HepG2 (cell line): Measurements from ENCODE around the gene HEATR1. TPM values are rescaled to one million over a fixed set of nuclear protein-coding genes. Genes with fewer than 3 reads are reported as not detected.

Experiments
- ATF2 ChIP-seq: sonication (generic); formaldehyde crosslinking; IDR thresholded peaks from 2 replicates; pipeline ENCODE4 v1.4.0; 2020; ENCODE audit warnings: missing genetic modification reagents
- CENPBD1 ChIP-seq: sonication (generic); formaldehyde crosslinking; IDR thresholded peaks from 2 replicates; pipeline ENCODE4 v1.8.0; 2022; ENCODE audit warnings: missing genetic modification reagents, low read depth, mild to moderate bottlenecking, borderline replicate concordance
- DDIT3 ChIP-seq: sonication (generic); formaldehyde crosslinking; IDR thresholded peaks from 2 replicates; pipeline ENCODE4 v1.4.0; 2020; ENCODE audit warnings: mild to moderate bottlenecking, missing genetic modification reagents
- ELF1 ChIP-seq: sonication (generic); formaldehyde crosslinking; IDR thresholded peaks from 2 replicates; pipeline ENCODE4 v1.4.0; 2020; ENCODE audit warnings: missing genetic modification reagents
- EZH2 ChIP-seq: conservative IDR thresholded peaks from 2 replicates; pipeline ENCODE4 v1.6.1; 2012; ENCODE audit warnings: mild to moderate bottlenecking, low read depth, low read length, moderate library complexity
- GFI1 ChIP-seq: sonication (generic); formaldehyde crosslinking; IDR thresholded peaks from 2 replicates; pipeline ENCODE4 v1.5.0; 2020; ENCODE audit warnings: missing genetic modification reagents, mild to moderate bottlenecking, borderline replicate concordance
- HNRNPK ChIP-seq: fragments of 200-400 bp; formaldehyde crosslinking; IDR thresholded peaks from 2 replicates; pipeline ENCODE4 v1.6.1; 2018; ENCODE audit warnings: low read length, low read depth, moderate library complexity, mild to moderate bottlenecking; ENCODE audit not compliant: poor library complexity, severe bottlenecking
- IRF9 ChIP-seq: sonication (generic); formaldehyde crosslinking; IDR thresholded peaks from 2 replicates; pipeline ENCODE4 v1.8.0; 2022; ENCODE audit warnings: missing genetic modification reagents, mild to moderate bottlenecking, borderline replicate concordance
- LCORL ChIP-seq, 2 experiments: fragments of 450-650 bp in 1 of 2; sonication (generic) in 1 of 2; formaldehyde crosslinking in 1 of 2; IDR thresholded peaks; 2 replicates each; pipeline versions ENCODE4 v1.5.0 to v1.6.1; 2017 to 2020; ENCODE audit warnings: antibody characterized with exemption in 1 of 2, missing genetic modification reagents in 1 of 2
- MIER3 ChIP-seq: IDR thresholded peaks from 2 replicates; pipeline ENCODE4 v1.6.1; 2016; ENCODE audit warnings: missing compliant biosample characterization, borderline replicate concordance
- NFE2L1 ChIP-seq: sonication (generic); formaldehyde crosslinking; IDR thresholded peaks from 2 replicates; pipeline ENCODE4 v1.4.0; 2020; ENCODE audit warnings: missing genetic modification reagents, mild to moderate bottlenecking, borderline replicate concordance
- REPIN1 ChIP-seq: sonication (generic); formaldehyde crosslinking; IDR thresholded peaks from 2 replicates; pipeline ENCODE4 v1.8.0; 2022; ENCODE audit warnings: missing genetic modification reagents, low read depth, mild to moderate bottlenecking, borderline replicate concordance
- RFX3 ChIP-seq: IDR thresholded peaks from 2 replicates; pipeline ENCODE4 v1.6.1; 2016; ENCODE audit warnings: missing biosample characterization, missing genetic modification reagents
- SETDB1 ChIP-seq: sonication (generic); formaldehyde crosslinking; IDR thresholded peaks from 2 replicates; pipeline ENCODE4 v1.5.1; 2020; ENCODE audit warnings: missing genetic modification reagents, mild to moderate bottlenecking, borderline replicate concordance
- TGIF2 ChIP-seq: IDR thresholded peaks from 2 replicates; pipeline ENCODE4 v1.6.1; 2016; ENCODE audit warnings: control low read depth, missing compliant biosample characterization
- THRA ChIP-seq: sonication (generic); formaldehyde crosslinking; IDR thresholded peaks from 2 replicates; pipeline ENCODE4 v1.4.0; 2020; ENCODE audit warnings: missing genetic modification reagents, borderline replicate concordance
- ZC3H4 ChIP-seq: sonication (generic); formaldehyde crosslinking; IDR thresholded peaks from 2 replicates; pipeline ENCODE4 v1.4.0; 2020; ENCODE audit warnings: missing genetic modification reagents, borderline replicate concordance
- ZNF101 ChIP-seq: sonication (generic); formaldehyde crosslinking; IDR thresholded peaks from 2 replicates; pipeline ENCODE4 v1.4.0; 2020; ENCODE audit warnings: mild to moderate bottlenecking, low read depth, missing genetic modification reagents, borderline replicate concordance
- ZNF256 ChIP-seq: sonication (generic); formaldehyde crosslinking; conservative IDR thresholded peaks from 2 replicates; pipeline ENCODE4 v1.4.0; 2020; ENCODE audit warnings: missing genetic modification reagents
- ZNF33A ChIP-seq: sonication (generic); formaldehyde crosslinking; IDR thresholded peaks from 2 replicates; pipeline ENCODE4 v1.5.1; 2020; ENCODE audit warnings: missing genetic modification reagents, mild to moderate bottlenecking, moderate library complexity, borderline replicate concordance
- ZNF446 ChIP-seq: sonication (generic); formaldehyde crosslinking; IDR thresholded peaks from 2 replicates; pipeline ENCODE4 v1.5.0; 2020; ENCODE audit warnings: mild to moderate bottlenecking, missing genetic modification reagents
- ZNF564 ChIP-seq: sonication (generic); formaldehyde crosslinking; IDR thresholded peaks from 2 replicates; pipeline ENCODE4 v1.8.1; 2023; ENCODE audit warnings: mild to moderate bottlenecking, missing genetic modification reagents
- ZNF572 ChIP-seq: sonication (generic); formaldehyde crosslinking; IDR thresholded peaks from 2 replicates; pipeline ENCODE4 v1.5.1; 2020; ENCODE audit warnings: mild to moderate bottlenecking, missing genetic modification reagents
- ZNF644 ChIP-seq: IDR thresholded peaks from 2 replicates; pipeline ENCODE4 v1.6.1; 2016; ENCODE audit warnings: low read depth
- ZNF737 ChIP-seq: sonication (generic); formaldehyde crosslinking; IDR thresholded peaks from 2 replicates; pipeline ENCODE4 v1.5.0; 2020; ENCODE audit warnings: missing genetic modification reagents, mild to moderate bottlenecking, borderline replicate concordance
- ZNF761 ChIP-seq: sonication (generic); formaldehyde crosslinking; conservative IDR thresholded peaks from 2 replicates; pipeline ENCODE4 v1.4.0; 2020; ENCODE audit warnings: mild to moderate bottlenecking, missing genetic modification reagents
- ZSCAN22 ChIP-seq: sonication (generic); formaldehyde crosslinking; IDR thresholded peaks from 2 replicates; pipeline ENCODE4 v1.4.0; 2020; ENCODE audit warnings: mild to moderate bottlenecking, missing genetic modification reagents
- polyA plus RNA-seq, 8 experiments: library from polyadenylated mRNA; depleted of rRNA in 3 of 8; stranded (reverse) in 7 of 8; unstranded in 1 of 8; fragments of >200 nt; fragmentation: Illumina TruSeq in 4 of 8; extraction: Trizol in 4 of 8; gene quantifications; 2 replicates each; pipeline versions ENCODE4 v1.2.1 to v1.2.3, GENCODE V29; 2011 to 2016; ENCODE audit warnings: low read depth in 4 of 8, missing spikeins in 1 of 8, mixed read lengths in 1 of 8; ENCODE audit not compliant: insufficient read depth in 1 of 8
- total RNA-seq, 5 experiments: library from RNA; depleted of rRNA; stranded (reverse); fragments of >200 nt; fragmentation: Illumina TruSeq; extraction: Trizol; gene quantifications; 2 replicates each; pipeline ENCODE4 v1.2.3, GENCODE V29; 2016; ENCODE audit warnings: low read depth in 1 of 5

HEATR1 gene
- total and polyA plus RNA-seq, 2 of the 13 experiments (the other 11 are each of a cell fraction or from before 2014, with no cell fraction given): 10.2 to 45.8 TPM

GRCh38 chr1:236523704-236524141 is 80.6 kb downstream of the HEATR1 start, which contains the start of gene LGALS8 (continued):
- no peak for TF ChIP-seq REPIN1 (CRISPR knock-in tag)
- TF ChIP-seq ZC3H4 (CRISPR knock-in tag): no peak
- no peak for TF ChIP-seq RFX3 (CRISPR knock-in tag)
- TF ChIP-seq CENPBD1: no peak
- no peak for TF ChIP-seq ZSCAN22
- 0 out of 2 replicates have a peak, but pooled peaks have one; percentile 23 for TF ChIP-seq ZNF33A (CRISPR knock-in tag)
- no peak; the same call in 1 of the 2 replicates for TF ChIP-seq TGIF2
- TF ChIP-seq ZNF572 (CRISPR knock-in tag): no peak
- TF ChIP-seq ZNF761 (CRISPR knock-in tag): no peak
- peak; percentile 43 for TF ChIP-seq ELF1 (CRISPR knock-in tag)
- TF ChIP-seq MIER3 (CRISPR knock-in tag): no peak; the same call in 1 of the 2 replicates
- no peak for TF ChIP-seq SETDB1 (CRISPR knock-in tag)
- 0 out of 2 replicates have a peak, but pooled peaks have one; percentile 13 for TF ChIP-seq GFI1 (CRISPR knock-in tag)
- no peak for TF ChIP-seq LCORL (IDR thresholded peaks at IDR 0.05)
- TF ChIP-seq LCORL (CRISPR knock-in tag; IDR thresholded peaks at IDR 0.05): no peak
- no peak for TF ChIP-seq THRA (CRISPR knock-in tag)
- peak; percentile 65; the same call in 1 of the 2 replicates for TF ChIP-seq ZNF256
- TF ChIP-seq ZNF446: no peak; the same call in 1 of the 2 replicates
- TF ChIP-seq DDIT3 (CRISPR knock-in tag): no peak
- no peak for TF ChIP-seq ATF2 (CRISPR knock-in tag)
- TF ChIP-seq EZH2: no peak
- no peak for TF ChIP-seq NFE2L1 (CRISPR knock-in tag)
- TF ChIP-seq ZNF101 (CRISPR knock-in tag): no peak
- no peak; the same call in 1 of the 2 replicates for TF ChIP-seq IRF9 (CRISPR knock-in tag)
- 0 out of 2 replicates have a peak, but pooled peaks have one; percentile 40 for TF ChIP-seq ZNF564 (CRISPR knock-in tag)
- no peak for TF ChIP-seq ZNF644
- no peak for TF ChIP-seq HNRNPK
- no peak for TF ChIP-seq ZNF737 (CRISPR knock-in tag)
